ENCODE data around the gene HOMER2.
"Not testable (repeated sequence)": the region's sequence is repeated elsewhere in the genome, so short reads cannot be mapped to it uniquely, and the experiment has no call there.

Gene HOMER2

DNA sequence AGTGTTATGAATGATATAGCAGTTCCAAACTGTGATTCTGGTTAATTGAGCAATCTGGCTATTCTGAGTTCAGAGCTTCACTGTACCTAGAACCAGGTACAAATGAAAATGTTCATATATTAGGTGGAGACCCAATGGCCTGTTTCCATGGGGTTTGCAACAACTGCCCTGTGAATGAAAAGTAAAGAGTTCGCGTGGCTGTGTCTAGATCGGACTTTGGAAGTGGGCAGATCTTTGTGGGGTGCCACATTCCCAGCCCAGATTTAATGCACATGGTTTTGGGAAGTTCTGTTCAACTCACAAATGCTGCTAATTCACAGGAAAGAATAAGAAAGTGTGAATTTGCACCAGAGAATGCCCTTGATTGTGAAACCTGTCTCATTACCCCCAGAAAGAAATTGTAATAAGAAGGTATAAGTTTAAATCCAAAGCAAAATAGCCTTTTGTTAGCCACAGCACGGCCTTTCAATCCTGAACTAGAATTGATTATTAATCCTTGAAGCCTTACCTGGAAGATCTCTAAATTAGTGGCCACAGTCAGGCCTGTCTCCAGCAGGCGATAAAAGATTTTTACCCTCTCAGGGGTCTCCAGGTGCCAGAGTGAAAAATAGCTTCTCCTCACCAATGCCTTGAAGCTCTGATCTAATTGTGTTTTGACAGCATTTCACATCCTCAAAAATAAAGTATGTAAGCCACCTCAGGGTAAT, 120.5 kb downstream of the HOMER2 start:
- DNase-seq (ENCODE audit: low spot score): no peak

DNA sequence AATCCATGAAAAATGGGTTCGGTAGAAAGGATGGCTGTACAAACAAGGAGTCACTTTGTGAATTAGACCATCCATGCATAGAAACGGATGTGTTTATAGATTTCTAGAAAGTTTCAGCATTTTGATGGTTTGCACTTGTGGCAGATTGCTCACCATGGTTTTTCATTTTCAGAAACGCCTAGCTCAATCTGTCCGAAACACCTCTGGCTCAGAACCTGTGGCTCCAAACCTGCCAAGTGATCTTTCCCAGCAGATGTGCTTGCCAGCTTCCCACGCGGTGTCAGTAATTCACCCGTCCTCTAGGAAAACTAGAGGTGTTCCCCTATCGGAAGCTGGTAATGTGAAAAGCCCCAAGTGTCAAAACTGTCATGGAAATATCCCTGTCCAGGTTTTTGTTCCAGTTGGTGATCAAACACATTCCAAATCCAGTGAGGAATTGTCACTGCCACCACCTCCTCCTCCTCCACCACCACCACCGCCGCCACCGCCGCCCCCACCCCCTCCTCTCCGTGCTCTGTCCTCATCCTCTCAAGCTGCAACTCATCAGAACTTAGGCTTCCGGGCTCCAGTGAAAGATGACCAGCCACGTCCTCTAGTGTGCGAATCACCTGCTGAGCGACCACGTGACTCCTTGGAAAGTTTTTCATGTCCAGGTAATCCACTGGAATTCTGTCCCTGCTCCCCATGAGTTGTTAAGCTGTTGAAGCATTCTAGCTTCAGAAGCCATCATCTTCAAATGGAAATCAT, 121.9 kb downstream of the HOMER2 start:
- DNase-seq (ENCODE audit: low spot score): no peak

DNA sequence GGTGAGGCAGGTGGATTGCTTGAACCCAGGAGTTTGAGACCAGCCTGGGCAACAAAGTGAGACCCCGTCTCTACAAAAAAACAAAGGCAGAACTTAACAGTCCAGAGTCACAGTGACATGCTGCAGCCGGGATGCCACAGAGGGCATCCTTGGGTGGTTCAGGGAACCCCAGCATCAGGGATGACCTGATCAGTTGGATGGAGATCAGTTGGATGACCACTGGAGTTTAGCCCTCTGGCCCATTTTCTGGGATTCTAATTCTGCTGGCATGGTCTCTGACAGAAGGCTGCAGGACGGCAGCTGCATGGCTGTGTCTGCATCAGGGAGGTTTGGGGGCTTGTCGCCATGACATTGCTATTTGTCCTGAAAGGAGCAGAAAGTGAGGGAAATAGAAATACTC, 123.3 kb downstream of the HOMER2 start:
- DNase-seq (ENCODE audit: low spot score): no peak

DNA sequence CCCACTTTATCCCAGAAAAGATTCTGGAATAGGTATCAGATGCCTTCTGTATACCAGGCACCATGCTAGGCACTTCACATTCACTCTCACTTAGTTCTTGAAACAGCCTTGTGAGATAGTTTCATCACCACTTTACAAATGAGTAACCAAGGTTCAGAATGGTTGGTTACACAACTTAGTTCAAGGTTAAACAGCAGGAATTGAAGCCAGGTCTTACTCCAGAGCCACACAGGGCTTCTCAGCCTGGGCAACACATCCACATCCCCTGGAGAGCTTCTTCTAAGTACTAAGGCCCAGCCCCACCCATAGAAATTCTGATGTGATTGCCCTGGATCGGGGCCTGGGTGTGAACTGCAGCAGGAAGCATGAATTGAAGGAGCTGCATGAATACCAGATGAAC, 124.4 kb downstream of the HOMER2 start:
- no peak for DNase-seq (ENCODE audit: low spot score)

DNA sequence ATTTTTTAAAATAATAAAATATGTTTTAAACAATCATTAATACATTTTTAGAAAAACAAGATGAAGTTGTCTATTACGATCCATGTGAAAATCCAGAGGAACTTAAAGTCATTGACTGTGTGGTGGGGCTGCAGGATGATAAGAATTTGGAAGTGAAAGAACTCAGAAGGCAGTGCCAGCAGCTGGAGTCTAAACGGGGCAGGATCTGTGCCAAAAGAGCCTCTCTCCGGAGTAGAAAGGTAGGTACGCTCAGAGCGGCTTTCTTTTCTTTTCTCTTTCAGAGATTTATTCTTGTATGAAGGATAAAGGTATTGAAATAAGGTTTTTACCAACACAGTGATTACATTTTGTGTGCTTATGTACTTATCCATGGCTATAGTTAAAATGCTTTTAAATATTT, 129.5 kb downstream of the HOMER2 start:
- DNase-seq (ENCODE audit: low spot score): no peak

DNA sequence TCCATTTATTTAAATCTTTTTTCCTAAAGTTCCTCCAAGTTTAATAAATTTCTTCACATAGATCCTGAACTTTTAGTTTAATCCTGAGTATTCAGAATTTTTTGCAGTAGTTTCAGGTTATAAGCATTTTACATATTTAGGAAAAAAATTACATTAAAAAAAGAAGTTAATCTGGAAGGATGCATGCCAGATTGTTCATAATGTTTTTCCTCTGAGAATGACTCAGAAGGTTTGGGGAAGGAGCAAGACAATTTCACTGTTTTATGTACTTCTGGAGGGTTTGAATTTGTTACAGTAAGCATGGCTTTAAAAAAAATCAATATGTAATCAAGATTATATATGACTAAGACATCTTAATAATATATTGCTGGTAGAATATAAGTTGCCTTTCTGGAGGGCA, 130.7 kb downstream of the HOMER2 start:
- DNase-seq (ENCODE audit: low spot score): not testable (repeated sequence)

DNA sequence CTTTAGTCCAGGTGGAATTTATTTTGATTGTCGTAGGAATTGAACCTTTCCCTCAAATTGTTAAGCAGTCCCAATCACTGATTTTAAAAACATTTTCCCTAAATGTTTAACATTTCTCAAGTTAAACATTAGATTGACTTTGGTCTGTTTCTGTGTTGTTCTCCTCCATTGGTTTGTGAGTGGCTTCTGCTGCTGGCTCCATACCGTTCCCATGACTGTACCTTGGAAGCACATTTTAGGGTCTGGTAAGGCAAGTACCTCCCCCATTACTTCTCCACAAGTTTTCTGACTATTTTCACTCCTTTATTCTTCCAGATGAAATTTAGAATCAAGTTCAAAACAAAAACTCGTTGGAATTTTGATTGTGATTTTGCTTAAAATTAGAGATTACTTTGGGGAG, 131.1 kb downstream of the HOMER2 start:
- not testable (repeated sequence) for DNase-seq (ENCODE audit: low spot score)

DNA sequence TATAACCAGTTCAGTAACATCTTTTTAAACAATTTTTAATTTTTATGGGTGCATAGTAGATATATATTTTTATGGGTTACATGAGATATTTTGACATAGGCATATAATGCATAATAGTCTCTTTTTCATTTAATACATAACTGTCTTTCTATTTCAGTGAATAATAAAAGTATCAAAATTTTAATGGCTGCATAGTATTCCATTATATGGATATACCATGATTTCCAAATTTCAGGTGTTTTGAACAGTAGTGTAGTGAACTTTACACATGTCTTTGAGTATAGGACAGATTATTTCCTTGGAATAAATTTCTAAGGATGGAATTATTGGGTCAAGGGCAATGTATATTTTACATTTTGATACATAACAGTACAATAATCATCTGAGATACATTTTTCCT, 132.4 kb downstream of the HOMER2 start:
- DNase-seq (ENCODE audit: low spot score): no peak

DNA sequence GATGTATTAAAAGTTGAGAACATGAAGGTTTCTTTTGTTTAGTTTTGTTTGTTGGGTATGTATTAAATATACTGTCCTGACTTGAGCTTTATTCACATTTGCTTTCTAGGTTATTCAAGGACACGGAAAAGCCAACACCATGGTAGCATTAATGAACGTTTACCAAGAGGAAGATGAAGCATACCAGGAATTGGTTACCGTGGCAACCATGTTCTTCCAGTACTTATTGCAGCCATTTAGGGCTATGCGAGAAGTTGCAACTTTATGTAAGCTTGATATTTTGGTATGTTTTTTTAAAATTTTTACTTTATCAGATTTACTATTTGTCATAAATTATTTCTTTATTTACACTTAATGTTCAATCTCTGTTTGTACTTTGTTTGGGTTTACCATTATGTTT, 139.5 kb downstream of the HOMER2 start:
- peak; percentile 25 for DNase-seq (ENCODE audit: low spot score)

DNA sequence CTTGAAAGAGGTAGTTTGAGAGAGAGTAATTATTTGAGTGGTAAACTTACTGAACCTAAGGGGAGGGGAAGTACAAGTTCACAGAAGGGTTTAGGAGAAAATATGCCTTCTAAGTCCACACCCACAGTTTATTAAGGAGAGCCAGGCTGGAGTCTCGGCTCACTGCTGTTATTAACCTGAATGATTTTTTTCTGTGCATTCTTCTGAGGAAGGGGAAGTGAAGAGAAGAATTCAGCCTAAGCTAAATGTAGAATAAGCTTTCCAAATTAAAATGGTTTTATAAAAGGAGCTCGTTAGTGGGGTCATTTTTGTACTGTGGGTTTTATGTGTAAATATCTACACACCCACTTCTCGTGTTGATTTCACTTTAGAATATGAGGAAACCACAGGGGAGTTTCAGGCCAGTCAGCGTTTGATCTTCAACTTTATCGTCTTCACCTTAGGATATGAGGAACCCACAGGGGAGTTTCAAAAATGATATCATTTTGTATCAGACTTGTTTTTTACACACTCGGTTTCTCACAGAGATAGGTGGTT, 141.6 kb downstream of the HOMER2 start:
- DNase-seq (ENCODE audit: low spot score): peak; percentile 47

DNA sequence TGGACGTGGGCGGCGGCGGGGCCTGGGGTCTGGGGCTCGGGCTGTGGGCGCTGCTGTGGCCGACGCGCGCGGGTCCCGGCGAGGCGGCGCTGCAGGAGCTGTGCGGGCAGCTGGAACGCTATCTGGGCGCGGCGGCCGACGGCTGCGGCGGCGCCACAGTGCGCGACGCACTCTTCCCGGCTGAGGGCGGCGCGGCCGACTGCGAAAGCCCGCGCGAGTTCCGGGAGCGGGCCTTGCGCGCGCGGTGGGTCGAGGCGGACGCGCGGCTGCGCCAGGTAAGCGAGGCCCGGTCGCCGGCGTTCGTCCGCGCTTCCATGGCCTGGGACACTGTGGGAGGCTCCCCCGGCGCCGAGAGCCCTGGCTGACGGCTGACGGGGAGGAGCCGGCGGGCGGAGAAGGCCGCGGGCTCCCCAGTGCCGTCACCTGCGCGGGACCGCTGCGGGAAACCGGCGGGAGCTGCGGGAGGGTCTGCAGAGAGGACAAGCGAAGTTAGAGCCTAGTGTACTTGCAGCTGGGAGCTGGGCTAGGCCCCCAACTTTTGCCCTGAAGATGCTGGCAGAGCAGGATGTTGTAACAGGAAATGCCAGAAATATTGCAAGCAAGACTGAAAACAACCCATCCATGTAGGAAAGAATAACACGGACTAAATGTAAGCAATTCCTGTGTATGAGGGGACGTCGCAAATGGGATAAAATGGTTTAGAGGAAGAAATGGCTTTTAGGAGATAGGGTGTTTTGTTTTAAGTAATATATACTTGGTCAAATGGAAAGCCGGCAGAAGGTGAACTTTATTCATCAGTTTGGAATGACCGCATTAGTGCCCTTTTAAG, 142.2 kb downstream of the HOMER2 start:
- peak; percentile 62 for DNase-seq (ENCODE audit: low spot score)

DNA sequence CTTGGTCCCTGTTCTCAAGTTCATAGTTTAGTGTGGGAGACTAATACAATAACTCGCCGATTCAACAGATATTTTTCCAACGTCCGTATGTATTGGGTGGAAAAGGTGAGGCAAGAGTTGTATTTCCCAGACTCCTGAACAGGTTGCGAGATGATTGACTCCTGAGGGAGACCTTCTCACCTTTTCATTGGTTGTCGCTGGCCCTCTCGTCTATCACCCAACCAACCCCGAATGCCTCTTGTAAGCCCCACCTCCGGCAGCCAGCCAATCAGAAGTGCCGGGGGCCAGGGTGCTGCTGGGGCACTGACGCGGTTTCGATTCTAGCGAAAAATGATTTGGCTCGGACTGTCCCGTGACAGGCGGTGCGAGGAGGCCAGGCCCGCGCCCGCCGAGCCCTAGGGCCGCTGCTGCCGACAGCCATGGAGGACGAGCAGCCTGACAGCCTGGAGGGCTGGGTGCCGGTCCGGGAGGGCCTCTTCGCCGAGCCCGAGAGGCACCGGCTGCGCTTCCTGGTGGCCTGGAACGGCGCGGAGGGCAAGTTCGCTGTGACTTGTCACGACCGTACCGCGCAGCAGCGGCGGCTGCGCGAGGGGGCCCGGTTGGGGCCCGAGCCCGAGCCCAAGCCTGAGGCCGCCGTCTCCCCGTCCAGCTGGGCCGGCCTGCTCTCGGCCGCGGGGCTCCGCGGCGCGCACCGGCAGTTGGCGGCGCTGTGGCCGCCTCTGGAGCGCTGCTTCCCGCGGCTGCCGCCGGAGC, 143.0 kb downstream of the HOMER2 start, which contains the start of gene WHAMM:
Gene WHAMM, plus strand, starts transcription at position 321 of the 753 bp plus-strand sequence. Its CDS starts 99 bp downstream, at position 420.
- peak; percentile 98 for DNase-seq (ENCODE audit: low spot score)

DNA sequence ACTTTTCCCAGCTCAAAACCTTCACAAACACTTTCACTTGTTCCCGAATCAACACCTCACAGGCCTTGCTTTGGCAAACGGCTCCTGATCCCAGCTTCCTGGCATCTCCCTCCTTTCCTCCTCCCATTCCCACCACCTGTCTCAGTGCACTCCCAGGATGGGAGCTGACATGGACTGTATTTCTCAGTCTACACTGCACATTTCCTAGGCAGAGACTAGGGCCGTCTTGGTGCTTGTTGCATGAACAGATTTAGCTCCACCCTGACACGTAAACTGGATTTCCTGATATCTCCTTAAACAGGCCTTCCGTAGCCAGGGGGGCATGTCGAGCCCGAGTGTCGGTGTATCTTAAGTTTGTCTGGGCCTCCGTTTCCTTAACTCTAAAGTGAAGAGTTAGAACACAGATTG, 143.9 kb downstream of the HOMER2 start:
- DNase-seq (ENCODE audit: low spot score): no peak

DNA sequence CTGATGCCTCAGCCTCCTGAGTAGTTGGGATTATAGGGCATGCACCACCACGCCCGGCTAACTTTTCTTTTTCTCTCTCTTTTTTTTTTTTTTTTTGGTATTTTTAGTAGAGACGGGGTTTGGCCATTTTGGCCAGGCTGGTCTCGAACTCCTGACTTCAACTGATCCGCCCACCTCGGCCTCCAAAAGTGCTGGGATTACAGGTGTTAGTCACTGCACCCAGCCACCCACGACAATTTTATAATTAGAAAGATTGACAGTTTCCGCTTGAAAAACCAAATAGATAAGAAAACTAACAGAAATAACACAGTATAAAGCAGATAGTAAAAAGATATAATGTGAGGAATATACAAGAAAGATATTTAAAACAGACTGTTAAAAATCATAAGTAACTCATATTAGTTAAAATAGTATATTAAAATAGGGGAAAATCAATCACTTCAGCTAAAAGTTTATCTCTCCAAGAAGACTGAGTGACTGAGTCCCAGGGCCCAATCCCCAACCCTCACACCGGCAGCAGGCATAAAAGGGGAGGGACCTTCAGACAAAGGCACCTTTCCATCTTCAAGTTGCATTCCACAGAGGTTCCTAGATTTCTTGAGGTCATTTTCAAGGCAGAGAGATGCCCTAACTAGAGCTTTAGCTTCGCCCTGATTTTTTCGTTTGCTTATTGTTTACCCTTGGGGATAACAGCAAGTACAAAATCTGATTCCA, 144.4 kb downstream of the HOMER2 start:
- no peak for DNase-seq (ENCODE audit: low spot score)

DNA sequence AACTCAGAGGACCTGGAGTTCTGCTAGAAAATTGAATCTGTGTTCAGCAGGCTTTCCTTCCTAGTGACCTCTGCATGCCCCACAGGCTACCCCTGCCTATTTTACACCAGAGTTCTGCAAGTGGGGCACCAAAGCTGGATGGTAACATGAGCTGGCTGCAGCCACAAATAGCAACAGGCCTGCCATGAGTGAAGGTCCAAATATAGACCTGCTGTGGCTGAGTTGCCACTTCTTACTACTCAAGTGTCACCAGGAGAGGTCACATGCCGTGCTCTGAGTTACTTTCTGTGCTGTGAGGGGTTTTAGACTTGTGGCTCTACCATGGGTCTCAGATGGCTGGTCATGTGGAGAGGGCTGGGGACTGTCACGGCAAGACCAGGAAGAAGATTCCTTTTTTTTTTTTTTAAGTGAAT, 146.5 kb downstream of the HOMER2 start, which contains the start of gene FSD2:
Gene FSD2, minus strand, starts transcription at position 76 of the 413 bp plus-strand sequence. CDS start 18,679 bp downstream, outside the sequence.
- no peak for DNase-seq (ENCODE audit: low spot score)

DNA sequence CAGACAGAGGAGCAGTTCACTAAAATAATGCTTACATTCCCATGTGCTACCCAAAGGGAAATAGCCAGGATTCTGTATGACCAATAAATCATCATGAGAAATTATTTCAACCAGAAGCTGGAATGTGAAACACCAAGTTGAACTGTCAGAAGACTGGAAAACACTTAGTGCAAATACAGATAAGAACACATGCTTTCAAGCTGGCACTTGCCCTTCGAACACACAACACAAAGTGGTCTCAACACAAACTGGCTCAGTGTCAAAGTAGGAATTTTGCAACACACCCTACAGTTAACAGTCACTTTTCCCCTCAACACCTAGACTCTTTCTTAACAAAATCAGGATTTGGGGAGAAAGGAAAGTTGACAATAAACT, 148.0 kb downstream of the HOMER2 start:
- no peak for DNase-seq (ENCODE audit: low spot score)

DNA sequence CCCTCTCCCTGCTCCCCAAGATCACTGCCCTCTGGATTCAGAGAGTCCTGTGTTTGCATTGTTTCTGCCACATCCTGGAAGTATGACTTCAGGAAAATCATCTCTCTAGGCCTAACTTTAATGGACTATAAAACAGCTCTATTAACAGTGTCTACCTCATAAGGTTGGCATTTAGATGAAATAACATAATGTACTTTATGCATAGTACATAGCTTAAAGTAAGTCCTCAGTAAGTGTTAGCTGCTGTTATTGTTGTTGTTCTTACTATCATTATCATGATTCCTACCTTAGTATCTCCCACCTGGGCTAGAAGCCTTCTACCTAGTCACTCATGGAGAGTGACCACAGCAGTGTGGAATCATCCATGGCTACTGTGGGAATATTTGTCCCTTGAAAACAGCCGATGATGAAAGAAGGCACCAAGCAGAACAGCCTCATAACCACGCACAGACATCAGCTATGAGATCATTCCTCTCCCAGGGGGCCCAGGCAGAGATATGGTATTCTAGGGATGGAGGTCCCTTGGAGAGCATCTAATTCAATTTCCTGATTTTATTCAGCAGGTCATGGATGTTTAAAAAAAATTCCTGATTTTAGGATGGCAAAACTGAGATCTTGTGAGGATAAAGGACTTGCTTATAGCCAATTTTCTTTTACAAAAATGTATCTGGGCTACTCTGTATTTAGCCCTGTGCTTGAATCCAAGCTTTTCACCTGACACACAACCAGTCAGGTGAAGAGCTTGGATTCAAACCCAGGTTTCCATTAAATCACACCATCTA, 148.5 kb downstream of the HOMER2 start:
- no peak for DNase-seq (ENCODE audit: low spot score)

DNA sequence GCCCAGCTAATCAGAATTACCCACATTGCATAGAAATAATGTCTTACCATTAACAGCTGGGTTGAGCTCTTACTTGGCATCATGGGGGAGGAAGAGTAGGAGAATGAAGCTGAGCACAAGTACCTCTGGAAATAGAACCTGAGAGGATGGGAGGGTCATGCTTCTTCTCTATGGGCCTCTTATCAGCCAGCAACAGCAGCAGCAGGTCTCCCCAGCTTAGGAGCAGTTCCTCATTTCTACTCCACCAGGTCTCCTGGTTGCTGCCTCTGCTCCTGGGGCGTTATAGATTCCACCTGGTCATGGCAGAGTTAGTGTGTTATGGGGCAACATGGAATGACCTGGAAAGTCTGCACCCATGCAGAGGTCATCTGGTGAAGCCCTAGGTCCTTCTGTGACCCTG, 150.0 kb downstream of the HOMER2 start:
- peak; percentile 35 for DNase-seq (ENCODE audit: low spot score)

DNA sequence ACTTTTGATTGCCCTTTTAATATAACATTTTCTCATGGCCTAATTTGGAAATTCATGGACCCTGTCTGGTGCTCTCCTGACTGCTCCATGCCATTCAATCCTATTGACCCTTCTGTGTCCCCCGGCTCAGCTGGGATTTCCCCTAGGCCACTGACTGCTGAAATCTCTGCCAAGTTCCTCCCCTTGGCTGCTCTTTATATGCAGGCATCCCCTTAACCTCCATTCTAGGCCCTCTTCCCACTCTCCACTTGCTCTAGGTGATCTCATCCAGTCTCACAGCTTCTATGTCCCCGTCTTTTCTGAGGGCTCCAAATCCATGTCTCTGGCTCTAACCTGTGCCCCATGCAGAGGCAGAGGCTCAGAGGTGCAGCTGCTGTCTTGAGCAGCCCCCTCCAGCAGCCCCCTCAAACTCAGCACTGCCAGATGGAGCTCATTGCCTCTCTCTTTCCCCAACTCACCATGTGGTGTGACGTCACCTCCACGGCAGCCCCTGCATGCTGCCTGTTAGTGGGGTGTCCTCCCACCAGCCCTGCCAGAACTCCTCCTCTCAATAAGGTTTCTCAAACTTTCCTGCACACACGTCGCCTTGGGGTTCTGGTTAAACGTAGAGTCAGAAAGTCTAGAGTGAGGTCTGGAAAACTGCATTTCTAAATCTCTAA, 153.2 kb downstream of the HOMER2 start:
- no peak for DNase-seq (ENCODE audit: low spot score)
